Ishikawa (cell line): ENCODE results near the gene GNG14.

Experiments used
- EP300 ChIP-seq: IDR thresholded peaks from 2 replicates; pipeline ENCODE4 v1.6.1; 2012; ENCODE audit warnings: borderline replicate concordance
- MAX ChIP-seq: IDR thresholded peaks from 2 replicates; pipeline ENCODE4 v1.6.1; 2012
- RAD21 ChIP-seq: IDR thresholded peaks from 2 replicates; pipeline ENCODE4 v1.6.1; 2012; ENCODE audit warnings: low read depth
- REST ChIP-seq: IDR thresholded peaks from 2 replicates; pipeline ENCODE4 v1.6.1; 2012; ENCODE audit warnings: low read depth, mild to moderate bottlenecking
- TAF1 ChIP-seq: IDR thresholded peaks from 2 replicates; pipeline ENCODE4 v1.6.1; 2012; ENCODE audit warnings: low read depth, mild to moderate bottlenecking
- USF1 ChIP-seq: IDR thresholded peaks from 2 replicates; pipeline ENCODE4 v1.6.1; 2012
- ZBTB7A ChIP-seq: IDR thresholded peaks from 2 replicates; pipeline ENCODE4 v1.6.1; 2012; ENCODE audit warnings: low read depth

GRCh38 chr19:12687496-12688196 lies at the start of gene GNG14:
- TF ChIP-seq REST (no peak), TAF1 (no peak), MAX (no peak), EP300 (no peak), USF1 (no peak), RAD21 (no peak), ZBTB7A (no peak)
